ENCODE data around the gene FBXW5. TPM values are rescaled to one million over a fixed set of nuclear protein-coding genes. Genes with fewer than 3 reads are reported as not detected.

The FBXW5 gene
- total RNA-seq, 2 donors from 2014 or later = 66.9 to 107 TPM

DNA sequence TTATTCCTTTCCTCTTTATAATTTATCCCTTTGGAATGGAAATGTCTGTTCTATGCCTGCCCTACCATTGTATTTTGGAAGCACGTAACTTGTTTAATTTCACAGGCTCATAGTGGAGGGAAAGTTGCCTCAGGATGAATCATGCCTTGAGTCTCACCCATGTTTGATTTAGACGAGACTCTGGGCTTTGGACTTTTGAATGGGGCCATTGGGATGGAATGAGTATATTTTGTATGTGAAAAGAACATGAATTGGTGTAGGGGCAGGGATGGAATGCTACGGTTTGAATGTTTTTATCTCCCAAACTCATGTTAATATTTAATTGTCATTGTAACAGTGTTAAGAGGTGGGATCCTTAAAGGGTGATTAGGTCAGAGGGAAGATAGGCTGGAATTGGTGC lies 10.3 kb downstream of the FBXW5 start:
- Mint-ChIP-seq H3K9me3 (peaks cover 0 to 6% of the 10 kb centered on the region in 2 donors), H3K27ac (peak overlapping the region in 1 of 2 donors; percentile 53), H3K36me3 (peaks cover 0 to 30% of the 10 kb centered on the region in 2 donors)
- ATAC-seq (no peak), DNase-seq (ENCODE audit: low spot score in 2 of 2) (no peak)

DNA sequence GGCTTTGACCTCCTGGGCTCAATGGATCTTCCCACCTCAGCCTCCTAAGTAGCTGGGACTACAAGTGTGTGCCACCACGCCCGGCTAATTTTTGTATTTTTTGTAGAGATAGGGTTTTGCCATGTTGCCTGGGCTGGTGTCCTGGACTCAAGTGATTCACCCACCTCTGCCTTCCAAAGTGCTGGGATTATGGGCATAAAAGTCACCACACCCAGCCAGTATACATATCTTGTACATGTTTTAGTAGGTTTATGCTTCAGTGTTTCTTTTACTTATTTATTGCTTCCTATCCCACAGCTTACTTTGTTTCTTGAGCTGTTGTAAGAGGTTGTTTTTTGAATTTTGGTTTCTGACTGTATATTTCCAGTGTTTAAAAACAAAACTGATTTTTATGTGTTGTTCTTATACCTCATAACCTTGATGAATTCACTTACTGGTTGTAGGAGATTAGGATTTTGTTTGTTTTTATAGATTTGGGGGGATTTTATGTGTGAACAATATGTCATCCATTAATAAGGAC lies 12.9 kb downstream of the FBXW5 start:
- H3K36me3 Mint-ChIP-seq = peaks cover 9 to 20% of the 10 kb centered on the region in 2 donors
- peaks cover 0 to 6% of the 10 kb centered on the region in 2 donors for H3K9me3 Mint-ChIP-seq
- ATAC-seq = no peak

DNA sequence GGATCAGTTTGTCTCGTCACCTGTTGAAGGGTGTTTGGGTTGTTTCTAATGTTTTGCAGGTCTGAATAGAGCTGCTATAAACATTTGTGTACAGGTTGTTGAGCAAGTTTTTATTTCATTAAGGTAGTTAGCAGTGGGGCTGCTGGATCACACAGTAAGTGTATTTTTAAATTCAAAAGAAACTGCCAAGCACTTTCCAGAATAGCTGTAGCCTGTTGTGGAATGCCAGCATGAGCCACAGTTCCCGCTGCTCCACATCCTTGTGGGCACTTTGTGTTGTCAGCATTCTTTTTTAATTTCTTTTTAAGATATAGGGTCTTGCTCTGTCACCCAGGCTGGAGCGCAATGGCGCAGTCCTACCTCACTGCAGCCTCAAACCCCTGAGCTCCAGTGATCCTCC lies 14.5 kb downstream of the FBXW5 start:
- Mint-ChIP-seq H3K36me3 (peaks cover 9 to 20% of the 10 kb centered on the region in 2 donors), H3K9me3 (peaks cover 0 to 6% of the 10 kb centered on the region in 2 donors), H3K27ac (peak overlapping the region; percentile 31 to 47)
- ATAC-seq (no peak), DNase-seq (ENCODE audit: low spot score in 2 of 2) (no peak)

More for the DNA sequence above, 12.9 kb downstream of the FBXW5 start:
- DNase-seq (ENCODE audit: low spot score in 2 of 2) = no peak
- H3K27ac Mint-ChIP-seq = peak overlapping the region; percentile 12 to 14

DNA sequence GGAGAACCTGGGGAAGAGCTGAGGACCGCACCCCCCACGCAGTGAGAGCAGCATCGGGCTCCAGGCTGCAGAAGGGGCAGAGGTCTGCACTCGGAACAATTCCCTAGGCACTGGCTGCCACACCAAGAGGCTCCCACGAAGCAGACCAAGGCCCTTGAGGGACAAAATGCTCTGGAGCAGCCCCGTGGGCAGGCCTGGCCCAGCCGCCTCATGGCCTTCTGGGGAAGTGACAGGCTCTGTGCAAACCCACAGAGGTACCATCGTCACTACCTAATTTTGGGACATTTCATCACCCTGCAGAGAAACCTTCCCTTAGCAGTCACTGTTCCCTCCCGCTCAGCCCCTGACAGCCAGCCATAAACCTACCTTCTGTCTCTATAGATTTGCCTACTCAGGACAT lies 15.9 kb downstream of the FBXW5 start:
- ATAC-seq = peak; percentile 14 to 36
- H3K36me3 Mint-ChIP-seq = peaks cover 9 to 20% of the 10 kb centered on the region in 2 donors
- H3K9me3 Mint-ChIP-seq = peaks cover 0 to 6% of the 10 kb centered on the region in 2 donors
- peak overlapping the region in 1 of 2 donors; percentile 75 for H3K27ac Mint-ChIP-seq
- no peak for DNase-seq (ENCODE audit: low spot score in 2 of 2)

DNA sequence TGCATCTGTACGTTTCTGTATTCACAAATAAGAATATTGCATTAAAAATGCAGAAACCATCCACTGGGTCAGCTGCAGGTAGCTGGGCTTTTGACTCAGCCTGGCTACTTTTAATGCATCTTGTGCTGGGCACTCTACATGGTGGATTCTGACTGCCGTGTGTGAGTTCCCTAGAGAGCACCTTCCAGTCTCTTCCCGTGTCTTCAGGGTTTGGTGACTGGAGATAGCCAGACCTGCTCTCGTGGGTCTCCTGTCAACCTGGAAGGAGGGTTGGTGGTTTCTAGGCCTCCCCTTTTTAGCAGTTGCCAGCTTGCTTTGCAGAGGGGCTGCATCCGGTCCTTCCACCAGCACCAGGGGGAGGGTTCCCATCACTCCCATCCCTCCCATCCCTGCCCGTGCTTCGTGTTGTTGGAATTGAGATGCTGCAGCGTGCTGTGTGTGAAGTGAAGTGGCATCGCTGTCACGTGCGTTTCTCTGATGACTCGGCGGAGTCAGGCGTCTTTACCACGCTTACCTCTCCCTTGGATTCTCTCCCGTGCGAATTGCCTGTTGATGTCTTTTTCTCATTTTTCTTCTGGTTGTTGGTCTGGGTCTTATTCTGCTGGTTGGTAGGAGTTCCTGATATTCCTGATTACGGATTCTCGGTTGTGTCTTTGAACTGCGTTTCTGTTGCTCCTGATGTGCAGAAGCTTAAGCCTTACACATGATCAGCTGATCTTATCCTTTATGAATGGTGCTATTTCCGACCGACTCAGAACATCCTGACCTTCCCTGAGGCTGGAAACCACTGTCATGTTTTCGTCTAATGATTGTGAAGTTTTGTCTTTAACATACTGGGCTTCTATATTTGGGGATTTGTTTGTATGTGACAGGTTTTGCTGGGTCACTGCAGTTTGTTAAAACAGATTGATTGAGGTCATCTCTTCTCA lies 16.9 kb downstream of the FBXW5 start:
- DNase-seq (ENCODE audit: low spot score in 2 of 2) (no peak), ATAC-seq (no peak)
- peak overlapping the region; percentile 63 to 80 for H3K27ac Mint-ChIP-seq
- H3K9me3 Mint-ChIP-seq = no peaks in the 10 kb centered on the region
- peaks cover 9 to 13% of the 10 kb centered on the region in 2 donors for H3K36me3 Mint-ChIP-seq

DNA sequence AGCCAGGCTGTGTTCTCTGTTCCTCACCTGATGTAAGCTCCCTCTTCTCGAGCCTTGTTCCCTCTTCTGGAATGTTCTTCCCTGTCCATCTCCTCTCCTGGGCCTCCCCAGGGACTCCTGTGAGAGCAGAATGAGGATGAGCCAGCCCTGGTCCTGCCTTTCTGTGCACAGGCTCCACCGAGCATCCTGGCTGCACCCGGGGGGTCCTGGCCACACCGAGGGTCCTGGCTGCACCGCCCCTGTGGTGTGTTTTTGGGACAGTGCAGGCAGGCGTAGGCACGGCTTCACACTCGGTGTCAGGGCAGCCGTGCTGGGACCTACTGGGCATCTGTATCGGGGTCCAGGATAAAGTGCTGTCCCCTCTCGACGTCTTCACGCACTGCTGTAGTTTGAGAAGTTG lies 17.8 kb downstream of the FBXW5 start:
- H3K36me3 Mint-ChIP-seq = peaks cover 6 to 9% of the 10 kb centered on the region in 2 donors
- DNase-seq (ENCODE audit: low spot score in 2 of 2) (no peak), ATAC-seq (no peak)
- H3K9me3 Mint-ChIP-seq = no peaks in the 10 kb centered on the region
- peak overlapping the region in 1 of 2 donors; percentile 80 for H3K27ac Mint-ChIP-seq

DNA sequence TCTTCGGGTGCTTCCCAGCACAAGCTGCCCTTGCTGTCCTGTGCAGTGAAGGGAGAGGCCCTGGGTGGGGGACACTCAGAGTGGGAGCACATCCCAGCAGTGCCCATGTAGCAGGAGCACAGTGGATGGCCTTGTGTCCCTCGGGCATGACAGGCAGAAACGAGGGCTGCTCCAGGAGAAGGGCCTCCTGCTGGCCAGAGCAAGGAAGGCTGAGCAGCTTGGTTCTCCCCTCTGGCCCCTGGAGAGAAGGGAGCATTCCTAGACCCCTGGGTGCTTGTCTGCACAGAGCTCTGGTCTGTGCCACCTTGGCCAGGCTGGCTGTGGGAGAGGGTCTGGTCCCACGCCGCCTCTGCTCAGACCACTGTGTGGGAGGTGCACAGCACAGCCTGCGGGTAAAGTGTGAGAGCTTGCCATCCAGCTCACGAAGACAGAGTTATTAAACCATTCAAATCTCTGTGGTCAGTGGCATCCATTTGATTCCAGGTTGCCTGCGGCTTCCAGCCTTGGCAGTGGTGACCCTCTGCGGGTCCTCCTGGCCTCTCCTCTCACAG lies 18.3 kb downstream of the FBXW5 start:
- Mint-ChIP-seq H3K27ac (peak overlapping the region in 1 of 2 donors; percentile 80), H3K9me3 (no peaks in the 10 kb centered on the region), H3K36me3 (peaks cover under 1 to 9% of the 10 kb centered on the region in 2 donors)
- no peak for DNase-seq (ENCODE audit: low spot score in 2 of 2)
- peak in 1 of 2 donors; percentile 21 for ATAC-seq

DNA sequence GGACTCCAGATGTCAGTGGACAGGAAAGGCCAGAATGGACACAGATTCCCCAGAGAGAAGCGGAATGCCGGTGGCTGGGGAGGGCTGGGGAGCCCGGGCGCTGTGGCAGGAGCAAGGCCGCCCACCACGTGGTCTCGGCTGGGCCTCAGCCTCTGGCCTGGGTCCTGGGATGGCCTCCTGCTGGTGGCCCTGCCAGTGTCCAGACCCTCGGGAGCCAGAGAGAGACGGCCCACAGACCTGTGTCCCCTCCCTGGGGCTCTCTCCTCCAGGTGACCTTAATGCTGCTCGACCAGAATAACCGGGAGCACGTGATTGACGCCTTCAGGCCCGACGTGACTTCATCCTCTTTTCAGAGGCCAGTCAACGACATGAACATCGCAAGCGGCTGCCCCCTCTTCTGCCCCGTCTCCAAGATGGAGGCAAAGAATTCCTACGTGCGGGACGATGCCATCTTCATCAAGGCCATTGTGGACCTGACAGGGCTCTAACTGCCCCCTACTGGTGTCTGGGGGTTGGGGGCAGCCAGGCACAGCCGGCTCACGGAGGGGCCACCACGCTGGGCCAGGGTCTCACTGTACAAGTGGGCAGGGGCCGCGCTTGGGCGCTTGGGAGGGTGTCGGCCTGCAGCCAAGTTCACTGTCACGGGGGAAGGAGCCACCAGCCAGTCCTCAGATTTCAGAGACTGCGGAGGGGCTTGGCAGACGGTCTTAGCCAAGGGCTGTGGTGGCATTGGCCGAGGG lies 19.0 kb downstream of the FBXW5 start:
- no peak for ATAC-seq
- no peak for DNase-seq (ENCODE audit: low spot score in 2 of 2)
- Mint-ChIP-seq H3K36me3 (peaks cover 0 to 9% of the 10 kb centered on the region in 2 donors), H3K9me3 (no peaks in the 10 kb centered on the region), H3K27ac (no peak overlapping the region)

DNA sequence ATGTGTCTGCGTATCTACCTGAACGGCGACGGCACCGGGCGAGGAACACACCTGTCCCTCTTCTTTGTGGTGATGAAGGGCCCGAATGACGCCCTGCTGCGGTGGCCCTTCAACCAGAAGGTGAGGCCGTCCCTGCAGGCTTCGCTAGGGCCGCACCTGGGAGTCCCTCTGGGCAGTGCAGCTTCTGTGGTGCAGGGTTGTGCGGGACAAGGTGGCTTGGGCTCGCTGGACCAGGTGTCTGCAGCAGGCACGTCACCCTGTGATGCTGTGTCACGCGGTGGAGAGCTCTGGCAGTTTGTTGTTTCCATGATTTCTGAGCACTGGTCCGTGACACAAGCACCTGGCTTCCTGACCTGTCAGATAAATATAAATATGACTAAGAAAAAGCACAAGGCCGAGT lies 20.7 kb downstream of the FBXW5 start:
- no peak for ATAC-seq
- H3K27ac Mint-ChIP-seq = no peak overlapping the region
- no peaks in the 10 kb centered on the region for H3K9me3 Mint-ChIP-seq
- no peak for DNase-seq (ENCODE audit: low spot score in 2 of 2)
- H3K36me3 Mint-ChIP-seq = peaks cover 0 to 16% of the 10 kb centered on the region in 2 donors

DNA sequence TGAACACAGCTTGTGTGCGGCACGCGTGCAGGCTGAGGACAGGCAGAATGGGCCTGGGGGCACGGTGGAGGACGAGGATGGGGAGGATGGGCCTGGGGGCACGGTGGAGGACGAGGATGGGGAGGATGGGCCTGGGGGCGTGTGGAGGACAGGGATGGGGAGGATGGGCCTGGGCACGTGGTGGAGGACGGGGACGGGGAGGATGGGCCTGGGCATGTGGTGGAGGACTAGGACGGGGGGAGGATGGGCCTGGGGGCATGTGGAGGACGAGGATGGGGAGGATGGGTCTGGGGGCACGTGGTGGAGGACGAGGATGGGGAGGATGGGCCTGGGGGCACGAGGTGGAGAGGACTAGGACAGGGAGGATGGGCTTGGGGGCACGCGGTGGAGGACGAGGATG lies 22.0 kb downstream of the FBXW5 start:
- DNase-seq (ENCODE audit: low spot score in 2 of 2) = no peak
- no peaks in the 10 kb centered on the region for H3K9me3 Mint-ChIP-seq
- no peak for ATAC-seq
- H3K27ac Mint-ChIP-seq = peak overlapping the region; percentile 27 to 81
- peaks cover 0 to 11% of the 10 kb centered on the region in 2 donors for H3K36me3 Mint-ChIP-seq

DNA sequence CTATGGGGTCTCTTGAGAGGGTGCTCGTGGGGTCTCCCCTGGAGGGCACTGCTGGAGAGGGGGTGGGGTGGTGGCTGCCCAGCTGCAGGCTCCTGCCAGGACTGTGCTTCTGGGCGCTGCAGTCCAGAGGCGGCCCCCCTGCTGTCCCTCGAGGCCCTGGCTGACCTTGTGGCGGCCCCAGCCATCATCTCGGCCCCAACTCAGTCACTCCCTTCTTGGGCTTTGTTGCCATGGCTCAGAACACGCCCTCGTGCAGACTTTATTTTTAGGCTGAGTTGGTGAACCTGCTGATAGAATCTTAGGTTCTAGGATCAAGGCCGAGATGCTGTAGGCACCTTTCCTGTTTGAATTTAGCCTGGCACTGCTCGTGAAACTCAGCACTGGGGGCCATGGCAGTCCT lies 22.8 kb downstream of the FBXW5 start:
- Mint-ChIP-seq H3K9me3 (no peaks in the 10 kb centered on the region), H3K36me3 (peaks cover 7 to 13% of the 10 kb centered on the region in 2 donors), H3K27ac (peak overlapping the region in 1 of 2 donors; percentile 81)
- ATAC-seq (no peak), DNase-seq (ENCODE audit: low spot score in 2 of 2) (no peak)

DNA sequence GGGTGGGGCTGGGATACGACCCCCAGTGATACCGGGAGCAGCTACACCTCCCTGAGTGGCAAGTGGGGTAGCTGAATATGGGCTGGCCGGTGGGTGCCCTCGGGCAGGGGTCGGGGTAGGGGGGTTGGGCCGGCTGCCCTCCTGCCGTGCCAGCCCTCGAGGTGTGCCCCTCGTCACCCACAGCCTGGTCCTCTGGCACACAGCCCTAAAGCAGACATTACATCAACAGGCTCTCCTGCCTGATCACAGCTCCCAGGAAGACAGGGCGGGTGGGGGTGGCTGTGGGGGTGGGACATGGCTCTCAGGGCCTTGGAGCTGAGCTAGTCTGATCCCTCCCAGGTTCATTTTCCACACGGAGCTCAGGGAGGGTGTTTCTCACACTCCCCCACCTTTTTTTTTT lies 23.2 kb downstream of the FBXW5 start:
- H3K9me3 Mint-ChIP-seq = no peaks in the 10 kb centered on the region
- ATAC-seq (no peak), DNase-seq (ENCODE audit: low spot score in 2 of 2) (no peak)
- peaks cover 8 to 13% of the 10 kb centered on the region in 2 donors for H3K36me3 Mint-ChIP-seq
- H3K27ac Mint-ChIP-seq = no peak overlapping the region

DNA sequence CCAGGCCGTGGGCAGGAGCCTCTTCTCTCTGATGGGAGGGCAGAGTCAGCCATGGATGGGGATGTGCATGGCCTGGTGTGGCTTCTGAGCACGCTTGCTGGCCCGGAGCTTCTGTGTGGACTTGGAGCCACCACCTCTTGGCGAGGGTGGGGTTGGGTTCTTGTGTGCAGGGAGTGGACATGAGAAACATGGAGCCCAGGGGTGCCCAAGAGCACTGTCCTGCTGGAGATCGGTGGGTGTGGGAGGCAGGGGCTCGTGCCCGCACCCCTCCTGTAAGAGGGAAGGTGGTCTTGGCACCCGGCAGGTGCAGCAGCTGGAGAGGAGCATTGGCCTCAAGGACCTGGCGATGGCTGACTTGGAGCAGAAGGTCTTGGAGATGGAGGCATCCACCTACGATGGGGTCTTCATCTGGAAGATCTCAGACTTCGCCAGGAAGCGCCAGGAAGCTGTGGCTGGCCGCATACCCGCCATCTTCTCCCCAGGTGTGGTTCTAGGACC lies 23.8 kb downstream of the FBXW5 start:
- H3K36me3 Mint-ChIP-seq = peaks cover 12 to 17% of the 10 kb centered on the region in 2 donors
- H3K27ac Mint-ChIP-seq = peak overlapping the region; percentile 36 to 57

DNA sequence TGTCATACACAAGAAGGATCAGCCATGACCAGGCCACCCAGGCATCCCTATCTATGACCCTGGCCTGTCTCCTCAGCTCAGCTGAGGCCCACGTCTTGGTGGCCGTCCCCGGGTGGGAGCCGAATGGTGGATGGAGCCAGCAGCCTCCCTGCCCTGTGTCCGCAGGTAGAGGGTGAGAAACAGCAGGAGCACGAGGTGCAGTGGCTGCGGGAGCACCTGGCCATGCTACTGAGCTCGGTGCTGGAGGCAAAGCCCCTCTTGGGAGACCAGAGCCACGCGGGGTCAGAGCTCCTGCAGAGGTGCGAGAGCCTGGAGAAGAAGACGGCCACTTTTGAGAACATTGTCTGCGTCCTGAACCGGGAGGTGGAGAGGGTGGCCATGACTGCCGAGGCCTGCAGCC lies 24.5 kb downstream of the FBXW5 start:
- Mint-ChIP-seq H3K9me3 (no peaks in the 10 kb centered on the region), H3K36me3 (peaks cover 17 to 19% of the 10 kb centered on the region in 2 donors), H3K27ac (peak overlapping the region; percentile 36 to 92)
- ATAC-seq = no peak
- DNase-seq (ENCODE audit: low spot score in 2 of 2) = no peak

More for the DNA sequence above, 23.8 kb downstream of the FBXW5 start:
- no peaks in the 10 kb centered on the region for H3K9me3 Mint-ChIP-seq
- ATAC-seq = no peak
- no peak for DNase-seq (ENCODE audit: low spot score in 2 of 2)

DNA sequence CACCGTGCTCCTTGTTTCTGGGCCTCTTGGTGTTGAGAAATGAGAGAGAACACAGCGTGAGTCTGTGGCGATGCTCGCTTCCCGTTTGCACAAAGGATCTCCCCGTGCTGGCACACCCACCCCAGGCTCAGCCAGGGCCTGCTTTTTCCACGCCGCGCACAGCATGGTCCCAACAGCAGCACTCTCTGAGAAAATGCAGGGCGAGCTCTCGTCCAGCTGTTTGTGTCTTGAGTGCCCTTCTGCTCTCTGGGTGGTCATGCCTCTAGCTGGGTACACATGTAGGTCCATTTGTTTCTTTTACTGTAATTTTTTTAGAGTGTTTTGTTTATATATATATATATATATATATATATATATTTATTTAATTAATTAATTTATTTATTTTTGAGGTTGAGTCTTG lies 26.6 kb downstream of the FBXW5 start:
- peaks cover 19 to 21% of the 10 kb centered on the region in 2 donors for H3K36me3 Mint-ChIP-seq
- ATAC-seq (no peak), DNase-seq (ENCODE audit: low spot score in 2 of 2) (no peak)
- no peaks in the 10 kb centered on the region for H3K9me3 Mint-ChIP-seq
- H3K27ac Mint-ChIP-seq = no peak overlapping the region

DNA sequence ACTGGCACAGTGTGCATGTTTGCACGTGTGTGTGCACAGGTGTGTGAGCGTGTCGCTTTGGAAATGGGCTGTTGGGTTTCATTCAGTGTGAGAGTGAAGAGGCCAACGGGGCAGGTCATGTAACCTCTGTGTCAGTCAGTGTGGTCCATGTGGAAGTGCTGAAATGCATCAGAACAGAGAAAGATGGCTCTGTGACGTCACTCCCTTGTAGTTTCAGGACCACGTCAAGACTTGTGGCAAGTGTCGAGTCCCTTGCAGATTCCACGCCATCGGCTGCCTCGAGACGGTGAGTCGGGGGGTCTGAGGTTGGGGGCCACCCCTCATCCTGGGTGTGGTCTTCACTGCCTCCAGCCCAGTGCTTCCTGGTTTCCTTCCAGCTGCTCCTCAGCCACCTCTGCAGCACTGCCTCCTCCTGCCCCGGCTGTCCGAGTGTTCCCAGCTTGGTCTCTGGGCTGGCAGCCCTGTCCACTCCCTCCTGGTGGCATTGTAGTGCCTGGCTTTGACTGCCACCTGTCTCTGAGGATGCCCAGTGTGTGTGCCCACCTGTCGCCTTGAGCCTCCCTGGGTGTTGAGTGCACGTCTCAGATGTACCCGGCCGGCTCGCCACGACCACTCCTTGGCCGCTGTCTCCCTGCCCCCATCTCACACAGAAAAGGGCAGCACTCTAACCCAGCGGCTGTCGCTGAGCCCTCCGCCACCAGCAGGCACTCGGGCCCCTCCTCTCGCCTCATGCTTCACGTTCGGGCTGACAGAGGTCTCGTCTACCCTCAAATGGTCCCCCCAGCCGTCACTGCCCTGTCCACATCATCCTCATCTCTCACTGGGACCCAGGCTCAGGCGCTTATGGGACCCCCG lies 28.0 kb downstream of the FBXW5 start:
- H3K36me3 Mint-ChIP-seq = peaks cover 19 to 21% of the 10 kb centered on the region in 2 donors
- H3K27ac Mint-ChIP-seq = peak overlapping the region; percentile 32 to 58
- peak; percentile 46 to 63 for ATAC-seq
- no peak for DNase-seq (ENCODE audit: low spot score in 2 of 2)
- H3K9me3 Mint-ChIP-seq = no peaks in the 10 kb centered on the region

Measured in activated naive CD4-positive, alpha-beta T cell treated with anti-CD3 and anti-CD28 coated beads, Interleukin-2, amount 50 U/mL, for 72 hours (primary cell).